GM18870 (cell line): Measurements from ENCODE around the gene WNK3.
"Not testable (repeated sequence)": the region's sequence is repeated elsewhere in the genome, so short reads cannot be mapped to it uniquely, and the experiment has no call there.

Source experiments
- ATAC-seq: cut with Tn5 transposase; IDR thresholded peaks from one replicate; pipeline ENCODE4 v1.9.1; 2021; ENCODE audit warnings: moderate library complexity; ENCODE audit not compliant: unreplicated experiment

Gene WNK3

DNA sequence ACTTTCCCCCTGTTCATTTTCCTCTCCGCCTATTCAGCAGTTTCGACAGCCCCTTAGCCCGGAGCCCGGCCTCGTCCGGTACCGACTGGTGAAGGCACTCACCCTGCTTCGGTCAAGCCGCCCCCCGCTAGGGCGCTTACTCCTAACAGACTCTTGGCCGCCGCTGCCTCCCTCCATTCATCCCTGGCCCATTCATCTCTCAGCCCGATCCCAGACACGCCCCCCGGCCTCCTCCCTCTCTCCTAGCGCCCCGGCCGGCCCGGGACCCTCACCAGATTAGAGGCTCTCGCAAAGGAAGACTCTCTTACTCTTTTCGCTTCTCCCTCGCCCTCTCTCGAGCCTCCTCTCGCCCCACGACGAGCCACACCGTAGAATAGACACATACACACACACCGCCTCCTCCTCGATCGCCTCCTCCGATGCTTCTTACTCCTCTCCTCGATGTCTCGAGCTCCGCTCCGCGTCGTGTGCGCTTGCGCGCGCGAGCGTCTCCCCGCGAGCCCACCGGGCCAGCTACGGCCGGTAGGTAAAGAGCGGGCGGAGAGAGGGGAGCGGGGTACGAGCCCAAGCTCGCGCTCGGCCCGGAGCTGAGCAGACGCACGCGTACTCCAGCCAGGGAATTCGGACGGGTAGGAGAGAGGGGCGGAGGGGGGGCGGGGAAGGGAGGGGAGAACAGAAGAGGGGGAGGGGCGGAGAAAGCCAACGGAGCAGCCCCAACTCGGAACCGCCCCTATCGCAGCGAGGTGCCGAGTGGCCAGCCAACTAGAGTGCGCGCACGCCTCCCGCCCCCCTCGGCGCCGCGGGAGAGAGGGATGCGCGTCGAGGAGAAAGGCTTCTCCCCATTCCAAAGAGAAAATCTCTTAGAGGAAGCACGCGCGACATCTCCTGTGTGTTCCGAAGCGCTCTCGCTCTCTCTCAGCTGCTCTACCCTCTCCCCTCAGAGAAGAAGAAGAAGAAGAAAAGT lies at the start of gene WNK3:
Gene WNK3 (minus strand): TSS at position 633 of the 964 bp plus-strand sequence.
- no peak for ATAC-seq

DNA sequence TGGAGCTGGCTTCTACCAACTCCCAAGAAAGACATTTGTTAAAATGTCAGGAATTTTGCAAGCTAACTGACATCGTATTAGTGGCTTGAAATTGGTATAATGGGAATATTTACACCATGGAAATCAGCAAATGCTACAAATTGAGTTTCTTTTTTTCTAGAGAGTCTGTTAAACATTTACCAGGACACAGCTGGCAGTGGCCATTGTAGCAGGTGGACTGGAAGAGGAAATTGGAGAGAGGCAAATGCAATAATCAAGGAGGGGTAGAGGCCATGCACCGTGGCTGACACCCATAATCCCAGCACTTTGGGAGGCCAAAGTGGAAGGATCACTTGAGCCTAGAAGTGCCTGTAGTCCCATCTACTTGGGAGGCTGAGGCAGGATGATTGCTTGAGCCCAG lies 49.4 kb upstream of the WNK3 start:
- ATAC-seq, result no peak

DNA sequence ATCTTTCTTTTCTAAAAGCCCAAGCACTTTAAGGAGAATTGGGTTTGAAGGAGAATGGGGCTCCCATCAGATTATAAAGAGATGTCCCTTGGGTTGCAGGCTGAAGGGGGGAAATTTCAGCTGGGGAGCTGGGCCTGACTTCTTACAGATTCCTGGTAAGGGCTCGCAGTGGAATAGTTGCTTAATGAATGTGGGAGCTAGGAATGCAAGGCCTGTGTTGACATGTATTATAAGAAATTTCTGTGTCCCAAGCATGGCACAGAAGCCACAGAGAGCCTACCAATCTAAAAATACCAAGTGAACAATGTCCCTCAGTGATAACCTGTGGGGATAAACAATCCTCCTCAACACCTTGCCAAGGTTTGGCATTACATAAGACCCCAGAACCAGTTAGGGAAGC lies 39.3 kb upstream of the WNK3 start:
- no peak for ATAC-seq

DNA sequence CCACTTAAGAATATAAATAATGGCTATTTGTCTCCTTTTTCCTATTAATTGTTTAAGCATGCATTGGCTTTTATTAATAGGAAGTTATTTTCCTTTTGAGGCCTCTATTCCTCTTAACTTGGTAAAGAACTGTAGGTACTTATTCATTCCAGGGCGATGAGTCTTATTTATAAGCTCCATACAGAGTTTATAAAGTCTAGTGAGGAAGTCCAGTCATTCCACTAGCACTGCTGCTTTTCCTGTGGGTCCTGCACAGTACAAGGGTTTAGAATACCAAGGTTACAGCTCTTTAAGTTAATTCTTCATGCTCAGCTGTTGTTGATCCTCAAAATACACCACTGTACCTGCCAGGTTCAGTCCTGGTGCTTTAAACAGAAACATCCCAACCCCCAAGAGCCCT lies 28.5 kb upstream of the WNK3 start:
- no peak for ATAC-seq

DNA sequence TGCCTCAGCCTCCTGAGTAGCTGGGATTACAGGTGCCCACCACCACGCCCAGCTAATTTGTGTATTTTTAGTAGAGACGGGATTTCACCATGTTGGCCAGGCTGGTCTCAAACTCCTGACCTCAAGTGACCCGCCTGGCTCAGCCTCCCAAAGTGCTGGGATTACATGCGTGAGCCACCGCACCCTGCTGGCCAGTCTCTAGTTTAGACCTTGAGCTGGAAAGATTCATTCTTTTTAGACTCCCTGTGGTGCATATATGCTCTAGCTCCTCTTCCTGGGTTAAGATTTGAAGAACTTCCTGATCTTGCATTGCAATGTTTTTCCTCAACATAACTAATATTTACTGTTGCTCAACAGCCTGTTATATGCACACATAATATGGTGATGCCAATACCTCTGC lies 26.8 kb upstream of the WNK3 start:
- not testable (repeated sequence) for ATAC-seq

DNA sequence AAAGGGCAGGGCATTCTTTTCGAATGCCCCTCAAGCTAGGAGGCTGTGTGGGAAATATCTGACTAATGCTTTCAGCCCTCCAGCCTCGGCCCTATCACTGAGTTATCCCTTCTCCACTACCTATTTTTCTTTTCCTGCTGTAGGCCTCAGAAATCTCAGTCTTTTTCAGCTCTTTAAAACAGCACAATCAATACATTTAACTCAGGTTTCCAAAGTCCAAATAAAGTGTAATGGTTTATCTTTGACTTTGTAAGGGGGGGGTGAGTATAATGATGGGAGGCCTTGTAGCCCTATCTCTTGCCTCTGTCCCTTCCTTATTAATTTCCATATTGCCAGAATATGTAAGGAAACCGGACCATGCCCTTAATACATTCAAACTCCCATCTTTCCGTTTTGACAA lies 1.6 kb upstream of the WNK3 start:
- ATAC-seq, result no peak

DNA sequence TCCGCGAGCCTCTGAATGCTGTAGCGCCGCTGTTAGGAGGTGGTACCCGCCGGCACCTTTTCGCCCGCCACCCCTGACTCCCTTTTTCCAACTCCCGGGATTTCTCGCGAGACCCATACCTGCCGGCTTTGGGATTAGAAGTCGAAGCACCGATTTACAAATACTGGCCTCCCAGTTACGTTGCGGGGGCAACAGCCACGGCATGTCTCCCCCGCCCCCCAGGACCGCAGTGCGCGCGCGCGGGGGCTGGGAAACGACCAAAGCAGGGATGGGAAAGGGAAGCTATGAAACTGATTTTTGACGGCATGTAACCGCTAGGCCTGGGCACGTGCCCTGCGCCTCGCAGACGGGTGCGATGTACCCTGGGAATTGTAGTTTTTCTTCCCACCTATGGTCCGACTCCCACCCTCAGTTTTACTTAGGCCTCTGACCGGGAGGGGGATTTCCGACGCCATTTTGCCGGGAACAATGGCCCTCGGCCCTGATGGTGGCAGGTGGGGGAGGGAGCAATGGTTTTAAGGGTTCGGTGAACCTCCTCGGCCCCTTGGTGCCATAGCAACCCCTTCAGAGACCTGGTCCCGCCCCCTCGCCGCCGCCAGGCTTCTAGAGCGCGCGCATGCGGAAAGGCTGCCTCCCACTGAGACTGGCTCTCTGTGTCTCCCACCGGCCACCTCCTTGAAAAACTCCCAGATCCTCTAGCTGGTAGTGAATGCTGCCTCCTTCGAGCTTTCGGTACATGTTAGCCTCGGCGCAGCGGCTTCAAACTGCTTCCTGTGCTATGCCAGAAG lies 772 bp upstream of the WNK3 start:
- ATAC-seq, result no peak

DNA sequence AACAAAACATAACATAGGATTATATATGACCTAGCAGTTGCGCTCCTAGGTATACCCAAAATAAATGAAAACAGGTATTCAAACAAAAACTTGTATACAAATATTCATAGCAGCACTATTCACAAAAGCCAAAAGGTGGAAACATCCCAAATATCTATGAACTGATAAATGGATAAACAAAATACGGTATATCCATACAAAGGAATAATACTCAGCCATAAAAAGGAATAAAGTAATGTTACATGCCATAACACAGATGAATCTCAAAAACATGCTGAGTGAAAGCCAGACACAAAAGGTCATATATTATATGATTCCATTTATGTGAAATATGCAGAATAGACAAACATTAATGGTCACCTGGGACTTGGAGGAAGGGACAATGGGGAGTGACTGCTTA lies 5.2 kb downstream of the WNK3 start:
- ATAC-seq, result no peak

DNA sequence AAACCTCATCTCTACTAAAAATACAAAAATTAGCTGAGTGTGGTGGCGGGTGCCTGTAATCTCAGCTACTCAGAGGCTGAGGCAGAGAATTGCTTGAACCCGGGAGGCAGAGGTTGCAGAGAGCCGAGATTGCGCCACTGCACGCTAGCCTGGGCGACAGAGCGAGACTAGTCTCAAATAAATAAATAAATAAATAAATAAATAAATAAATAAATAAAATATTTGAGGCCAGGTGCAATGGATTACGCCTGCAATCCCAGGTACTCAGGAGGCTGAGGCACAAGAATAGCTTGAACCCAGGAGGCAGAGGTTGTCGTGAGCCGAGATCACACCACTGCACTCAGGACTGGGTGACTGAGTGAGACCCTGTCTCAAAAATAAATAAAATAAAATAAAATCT lies 20.5 kb downstream of the WNK3 start:
- ATAC-seq, result not testable (repeated sequence)

DNA sequence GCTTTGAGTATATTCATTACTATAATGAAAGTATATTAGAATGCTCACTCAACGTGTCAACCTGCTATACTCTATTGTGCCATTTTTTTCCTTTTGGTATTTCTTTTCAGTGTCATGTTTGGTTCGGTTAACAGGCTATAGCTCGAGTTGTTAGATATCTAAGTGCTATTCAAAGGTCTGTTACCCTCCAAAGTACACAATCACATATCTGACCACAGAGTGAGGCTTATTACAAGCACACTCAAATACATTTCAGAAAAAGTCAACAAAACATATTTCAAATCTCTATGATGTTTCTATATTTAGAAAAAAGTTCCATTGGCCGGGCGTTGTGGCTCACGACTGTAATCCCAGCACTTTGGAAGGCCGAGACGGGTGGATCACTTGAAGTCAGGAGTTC lies 32.8 kb downstream of the WNK3 start:
- no peak for ATAC-seq

DNA sequence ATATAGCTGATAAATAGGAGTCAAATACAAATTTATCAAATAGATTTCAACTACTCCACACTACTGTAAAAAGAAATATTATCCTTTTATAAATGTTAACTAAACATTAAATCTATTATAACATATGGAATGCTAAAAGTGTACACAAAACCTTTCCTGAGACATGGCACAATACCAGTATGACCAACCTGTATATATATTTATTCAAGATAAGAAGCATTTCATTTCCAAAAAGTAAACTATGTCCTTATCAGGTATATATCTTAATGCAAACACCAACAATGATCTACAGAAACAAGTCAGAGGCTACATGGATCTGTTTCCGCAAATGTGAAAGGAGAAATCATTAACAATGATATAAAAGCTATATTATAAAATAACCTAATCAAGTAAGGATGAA lies 37.8 kb downstream of the WNK3 start:
- no peak for ATAC-seq

DNA sequence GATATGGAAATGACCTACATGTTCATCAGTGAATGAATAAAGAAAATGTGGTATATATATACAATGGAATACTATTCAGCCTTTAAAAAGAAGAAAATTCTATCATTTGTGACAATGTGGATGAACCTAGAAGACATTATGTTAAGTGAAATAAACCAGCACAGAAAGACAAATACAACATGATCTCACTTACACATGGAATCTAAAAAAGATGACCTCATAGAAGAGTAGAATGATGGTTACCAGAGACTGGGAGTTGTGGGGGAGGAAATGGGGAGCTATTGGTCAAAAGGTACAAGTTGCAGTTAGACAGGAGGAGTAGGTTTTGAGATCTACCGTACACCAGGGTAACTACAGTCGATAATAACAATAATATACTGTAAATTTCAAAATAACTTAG lies 51.5 kb downstream of the WNK3 start:
- no peak for ATAC-seq

DNA sequence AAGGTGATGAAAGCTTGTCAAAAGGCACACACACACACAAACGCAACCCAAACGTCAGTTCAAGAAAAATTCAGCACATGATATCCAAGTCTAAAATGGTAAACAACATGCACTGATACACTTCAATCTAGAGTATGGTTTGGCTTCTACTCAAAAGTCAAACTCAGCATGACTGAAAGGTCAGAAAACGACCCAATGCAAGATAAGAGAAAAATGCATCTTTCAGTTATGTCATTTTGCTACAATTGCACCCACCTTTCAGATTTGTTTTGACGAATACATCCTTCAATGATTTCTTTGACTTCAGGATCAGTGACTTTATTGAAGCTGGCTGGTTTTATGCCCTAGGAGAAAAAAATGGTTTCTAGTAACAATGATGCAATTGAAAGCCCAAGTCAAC lies 56.3 kb downstream of the WNK3 start:
- ATAC-seq, result no peak

DNA sequence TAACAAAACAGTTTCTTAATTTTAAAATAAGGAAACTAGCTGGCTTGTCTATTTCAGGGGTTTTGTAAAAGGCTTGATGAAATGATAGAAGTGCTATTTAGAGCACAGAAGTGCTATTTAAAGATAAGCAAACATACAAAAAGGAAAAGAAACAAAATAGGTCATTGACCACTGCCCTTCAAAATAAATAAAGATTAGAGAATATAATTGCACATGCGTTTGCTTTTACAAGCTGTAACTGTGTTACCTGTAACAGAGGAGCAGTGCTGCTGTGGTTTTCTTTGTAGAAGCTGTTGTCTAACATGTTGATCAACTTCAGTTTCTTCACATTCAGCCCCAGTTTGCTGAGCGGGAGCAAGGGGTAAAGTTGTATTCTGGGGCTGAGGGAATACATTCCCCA lies 63.5 kb downstream of the WNK3 start:
- ATAC-seq, result no peak

DNA sequence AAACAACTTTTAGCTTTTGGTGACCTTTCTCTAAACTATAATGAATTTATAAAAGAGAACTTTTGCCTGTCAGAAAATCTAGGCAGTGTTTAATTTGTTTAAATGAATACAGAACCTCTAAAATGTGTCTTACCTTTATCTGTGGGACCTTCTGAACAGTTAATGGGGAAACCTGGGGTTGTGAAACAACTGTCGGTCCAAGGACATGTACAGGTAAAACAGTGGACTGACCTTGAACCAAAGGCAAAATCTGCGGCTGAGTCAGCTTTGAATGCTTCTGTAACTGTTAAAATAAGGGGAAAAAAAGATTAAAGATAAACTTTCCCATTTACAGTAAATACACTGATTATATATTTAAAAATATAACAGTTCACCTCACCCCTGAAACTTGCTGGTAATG lies 65.1 kb downstream of the WNK3 start:
- ATAC-seq, result no peak

DNA sequence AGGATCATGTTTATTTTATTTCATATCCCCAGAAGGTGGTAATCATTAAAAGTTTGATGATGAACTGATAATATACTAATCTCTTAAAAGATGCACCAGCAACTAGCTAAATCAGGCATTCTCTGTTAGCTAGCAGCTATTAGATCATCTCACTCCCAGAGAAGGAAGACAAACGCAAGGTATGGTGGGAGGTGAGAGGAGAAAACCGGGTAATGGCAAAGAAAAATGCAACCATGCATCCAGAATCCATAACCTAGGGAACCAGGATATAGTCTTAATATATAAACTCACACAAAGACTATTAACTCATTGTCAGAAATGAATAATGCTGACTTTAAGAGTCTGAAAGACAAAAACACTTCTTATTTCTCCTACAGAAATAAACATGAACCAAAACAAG lies 66.1 kb downstream of the WNK3 start:
- no peak for ATAC-seq

DNA sequence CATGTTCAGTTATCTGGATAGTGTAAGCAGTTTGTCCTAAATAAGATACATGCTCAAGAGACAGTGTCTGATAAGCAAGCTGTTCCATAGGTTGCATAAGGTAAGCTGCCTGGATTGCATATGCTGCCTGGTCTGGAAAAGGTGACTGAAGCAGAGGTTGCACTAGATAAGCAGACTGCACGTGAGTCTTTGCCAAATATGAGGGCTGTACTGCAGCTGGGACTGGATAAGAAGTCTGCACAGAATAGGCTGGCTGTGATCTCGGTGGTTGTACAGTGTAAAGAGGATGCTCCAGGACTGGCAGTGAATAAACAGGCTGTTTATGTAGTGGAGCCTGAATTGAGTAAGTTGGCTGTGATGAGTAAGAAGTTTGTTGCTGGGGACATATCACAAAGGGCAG lies 68.9 kb downstream of the WNK3 start:
- no peak for ATAC-seq

DNA sequence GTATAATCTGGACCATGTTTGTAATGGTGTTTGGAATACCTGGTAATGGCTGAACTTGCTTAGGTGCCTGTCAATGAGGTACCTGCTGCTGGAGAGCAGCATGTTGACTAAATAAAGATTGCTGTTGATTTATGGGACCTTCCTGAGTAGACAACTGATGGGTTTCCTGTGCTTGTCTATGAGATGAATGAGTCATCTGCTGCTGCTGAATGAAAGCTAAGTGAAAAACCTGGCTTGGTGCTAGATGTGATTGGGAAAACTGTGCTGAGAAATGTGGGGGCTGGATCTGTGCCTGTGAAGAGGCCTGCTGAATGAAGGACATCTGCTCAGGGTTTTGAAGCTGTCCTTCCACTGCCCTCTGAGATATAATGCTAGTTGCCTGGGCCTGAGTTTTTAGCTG lies 69.6 kb downstream of the WNK3 start:
- no peak for ATAC-seq

DNA sequence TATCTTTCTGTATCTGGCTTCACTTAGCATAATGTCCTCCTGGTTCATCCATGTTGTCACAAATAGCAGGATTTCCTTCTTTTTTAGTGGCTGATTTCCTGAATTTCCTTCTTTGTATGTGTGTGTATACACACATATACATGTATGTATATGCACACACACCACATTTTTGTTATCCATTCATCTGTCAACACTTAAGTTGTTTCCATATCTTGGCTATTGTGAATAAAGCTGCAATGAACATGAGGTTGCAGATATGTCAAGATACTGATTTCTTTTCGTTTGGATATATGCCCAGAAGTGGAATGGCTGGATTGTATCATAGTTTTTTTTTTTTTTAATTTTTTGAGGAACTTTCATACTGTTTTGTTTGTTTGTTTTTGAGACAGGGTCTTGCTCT lies 76.2 kb downstream of the WNK3 start:
- ATAC-seq, result no peak

DNA sequence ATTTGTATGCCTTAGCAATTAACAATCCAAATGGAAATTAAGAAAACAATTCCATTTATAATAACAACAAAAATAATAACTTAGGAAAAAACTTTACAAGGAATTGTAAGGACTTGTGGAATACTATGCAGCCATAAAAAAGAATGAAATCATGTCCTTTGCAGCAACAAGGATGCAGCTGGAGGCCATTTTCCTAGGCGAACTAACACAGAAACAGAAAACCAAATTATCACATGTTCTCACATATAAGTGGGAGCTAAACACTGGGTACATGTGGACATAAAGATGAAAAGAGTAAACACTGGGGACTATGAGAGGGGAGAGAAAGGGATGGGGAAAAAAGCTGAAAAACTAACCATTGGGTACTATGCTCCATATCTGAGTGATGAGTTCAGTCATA lies 77.4 kb downstream of the WNK3 start:
- ATAC-seq, result no peak

DNA sequence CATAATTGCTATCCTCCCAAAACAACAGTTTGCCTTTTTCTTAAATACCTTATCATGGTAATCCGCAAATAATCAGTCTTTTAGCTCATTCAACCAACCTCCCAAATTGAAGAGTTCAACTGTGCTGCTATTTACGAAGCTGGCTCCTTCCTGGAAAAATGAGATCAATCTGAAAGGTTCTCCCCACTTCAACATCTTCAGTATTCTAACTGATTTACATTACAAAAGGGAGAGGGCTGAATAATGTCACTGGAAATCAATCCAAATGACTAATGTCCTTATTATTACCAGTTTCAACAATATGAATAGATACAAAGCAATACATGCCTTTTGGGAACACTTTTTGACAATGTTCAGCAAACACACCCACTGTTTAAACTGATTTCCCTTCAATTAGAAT lies 86.2 kb downstream of the WNK3 start:
- ATAC-seq, result no peak

DNA sequence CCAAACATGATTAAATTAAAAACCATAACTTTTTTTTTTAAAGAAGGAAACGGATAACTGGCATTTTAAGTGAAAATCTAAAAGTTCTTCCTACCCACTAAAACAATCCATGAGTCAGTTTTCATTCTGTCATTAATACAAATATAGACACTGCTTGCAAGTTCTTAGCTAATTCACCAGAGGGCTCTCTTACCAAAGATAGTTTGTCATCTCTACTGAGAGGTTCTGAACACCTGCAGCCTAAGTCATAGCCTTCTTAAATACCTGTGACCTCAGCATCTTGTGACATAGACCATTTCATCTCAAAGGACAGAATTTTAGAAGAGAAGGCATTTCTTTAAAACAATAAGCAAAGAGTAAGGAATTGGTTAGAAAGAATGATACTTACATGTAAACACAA lies 109.5 kb downstream of the WNK3 start:
- no peak for ATAC-seq
